WTC11 (cell line): ENCODE measurements around the gene TSACC. TPM values are rescaled to one million over a fixed set of nuclear protein-coding genes. Genes with fewer than 3 reads are reported as not detected.

Experiments
- ATAC-seq: fragments of 200-7000 bp; cut with Tn5 transposase; 2 replicates; pipeline ENCODE4 v1.10.0; 2021; ENCODE audit warnings: mild to moderate bottlenecking, moderate library complexity
- CTCF ChIA-PET: fragments of 300-600 bp; sonication (Branson Sonifier 250); formaldehyde crosslinking; loops from one replicate; lab custom pipeline; 2021; ENCODE audit warnings: antibody characterized with exemption; lab: Charles Lee
- POLR2A ChIA-PET: fragments of 350-600 bp; sonication (Branson Sonifier 250); formaldehyde crosslinking; loops from one replicate; lab custom pipeline; 2021; ENCODE audit warnings: antibody characterized with exemption; lab: Charles Lee
- DNase-seq: peaks from one replicate; pipeline ENCODE4 v3.0.0; 2021; ENCODE audit warnings: low spot score
- H3K27ac Mint-ChIP-seq: 2 replicates; pipeline ENCODE4 v1.8.0; 2021; ENCODE audit warnings: mixed read lengths
- H3K27me3 Mint-ChIP-seq: 2 replicates; pipeline ENCODE4 v1.8.0; 2021; ENCODE audit warnings: low read depth, mild to moderate bottlenecking, moderate library complexity, mixed read lengths
- H3K36me3 Mint-ChIP-seq: 2 replicates; pipeline ENCODE4 v1.8.0; 2021; ENCODE audit warnings: mixed read lengths
- H3K4me1 Mint-ChIP-seq: 2 replicates; pipeline ENCODE4 v1.8.0; 2022; ENCODE audit warnings: mixed read lengths
- H3K4me3 Mint-ChIP-seq: 2 replicates; pipeline ENCODE4 v1.8.0; 2021; ENCODE audit warnings: mild to moderate bottlenecking, moderate library complexity, mixed read lengths
- H3K9me3 Mint-ChIP-seq: 2 replicates; pipeline ENCODE4 v1.8.0; 2021; ENCODE audit warnings: mixed read lengths
- FOXP4 ChIP-seq: sonication (generic); formaldehyde crosslinking; IDR thresholded peaks from 2 replicates; pipeline ENCODE4 v1.8.0; 2022; ENCODE audit warnings: mild to moderate bottlenecking, missing genetic modification reagents
- HMGXB4 ChIP-seq: sonication (generic); formaldehyde crosslinking; IDR thresholded peaks from 2 replicates; pipeline ENCODE4 v1.8.1; 2023; ENCODE audit warnings: mild to moderate bottlenecking, moderate library complexity, missing genetic modification reagents
- MYBL2 ChIP-seq: sonication (generic); formaldehyde crosslinking; IDR thresholded peaks from 2 replicates; pipeline ENCODE4 v1.8.1; 2023; ENCODE audit warnings: mild to moderate bottlenecking, moderate library complexity, missing genetic modification reagents
- TEAD1 ChIP-seq: sonication (generic); formaldehyde crosslinking; IDR thresholded peaks from 2 replicates; pipeline ENCODE4 v1.8.0; 2022; ENCODE audit warnings: mild to moderate bottlenecking, missing genetic modification reagents
- ZNF512 ChIP-seq: sonication (generic); formaldehyde crosslinking; IDR thresholded peaks from 2 replicates; pipeline ENCODE4 v1.8.1; 2022; ENCODE audit warnings: missing genetic modification reagents, borderline replicate concordance
- total RNA-seq: library from RNA; stranded (reverse); gene quantifications from 3 replicates; pipeline ENCODE4 v1.2.3, GENCODE V29; 2021
- TF ChIP-seq, protein P1 (sequence below): sonication (generic); formaldehyde crosslinking; IDR thresholded peaks from 2 replicates; pipeline ENCODE4 v1.8.1; 2022; ENCODE audit warnings: mild to moderate bottlenecking, moderate library complexity, missing genetic modification reagents
- TF ChIP-seq, protein P2 (sequence below): sonication (generic); formaldehyde crosslinking; IDR thresholded peaks from 2 replicates; pipeline ENCODE4 v1.8.1; 2023; ENCODE audit warnings: mild to moderate bottlenecking, missing genetic modification reagents, moderate library complexity

TSACC gene
- total RNA-seq, 1 experiment from 2014 or later: 1.8 TPM

DNA sequence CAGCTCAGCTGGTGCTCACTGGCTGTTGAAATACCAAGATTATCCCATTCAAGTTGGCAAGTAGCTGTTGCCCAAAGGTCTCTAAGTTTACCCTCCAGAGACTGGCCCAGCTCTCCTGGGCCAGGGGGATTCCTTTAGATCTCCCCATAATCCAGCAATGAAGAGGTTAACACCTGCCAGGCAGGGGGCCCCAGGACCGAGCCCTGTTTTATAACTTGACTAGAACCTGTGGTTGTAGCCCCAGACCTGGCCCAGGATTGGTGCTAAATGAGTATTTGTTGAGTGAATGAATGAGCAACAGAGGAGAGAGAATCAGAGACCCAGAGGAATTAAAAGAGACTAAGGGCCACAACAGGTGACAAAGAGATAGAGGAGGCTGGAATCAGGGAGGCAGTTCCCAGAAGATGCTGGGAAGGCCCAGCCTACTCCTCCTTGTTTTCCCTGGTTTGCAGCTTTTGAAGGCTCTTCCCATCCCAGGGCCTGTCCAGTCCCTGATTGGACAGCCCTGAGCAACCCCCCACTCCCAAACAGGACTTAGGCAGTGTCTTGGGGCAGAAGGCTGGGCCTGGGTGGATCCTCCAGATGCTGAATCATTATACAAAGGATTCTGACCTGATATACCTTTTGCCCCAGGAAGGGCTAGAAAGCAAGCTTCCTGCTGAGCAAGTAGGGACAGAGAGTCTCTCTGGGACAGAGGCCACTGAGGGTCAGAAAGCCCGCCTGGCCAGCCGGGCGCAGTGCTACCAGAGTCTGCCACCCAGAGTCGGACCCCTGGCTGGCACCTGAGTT is 28.2 kb downstream of the TSACC start (continued):
- TF ChIP-seq, protein P1, sequence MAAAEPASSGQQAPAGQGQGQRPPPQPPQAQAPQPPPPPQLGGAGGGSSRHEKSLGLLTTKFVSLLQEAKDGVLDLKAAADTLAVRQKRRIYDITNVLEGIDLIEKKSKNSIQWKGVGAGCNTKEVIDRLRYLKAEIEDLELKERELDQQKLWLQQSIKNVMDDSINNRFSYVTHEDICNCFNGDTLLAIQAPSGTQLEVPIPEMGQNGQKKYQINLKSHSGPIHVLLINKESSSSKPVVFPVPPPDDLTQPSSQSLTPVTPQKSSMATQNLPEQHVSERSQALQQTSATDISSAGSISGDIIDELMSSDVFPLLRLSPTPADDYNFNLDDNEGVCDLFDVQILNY: no peak
- TF ChIP-seq HMGXB4 (no peak), ZNF512 (CRISPR knock-in tag) (no peak), FOXP4 (CRISPR knock-in tag) (no peak), MYBL2 (CRISPR knock-in tag) (no peak)
- TF ChIP-seq, protein P2, sequence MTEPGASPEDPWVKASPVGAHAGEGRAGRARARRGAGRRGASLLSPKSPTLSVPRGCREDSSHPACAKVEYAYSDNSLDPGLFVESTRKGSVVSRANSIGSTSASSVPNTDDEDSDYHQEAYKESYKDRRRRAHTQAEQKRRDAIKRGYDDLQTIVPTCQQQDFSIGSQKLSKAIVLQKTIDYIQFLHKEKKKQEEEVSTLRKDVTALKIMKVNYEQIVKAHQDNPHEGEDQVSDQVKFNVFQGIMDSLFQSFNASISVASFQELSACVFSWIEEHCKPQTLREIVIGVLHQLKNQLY (CRISPR knock-in tag): no peak

- H3K27me3 Mint-ChIP-seq: peaks cover 32% of the 10 kb centered on the region
- TF ChIP-seq, protein P2 (CRISPR knock-in tag): no peak
- TF ChIP-seq, all 79 proteins: peak for 0
- no peak for ATAC-seq
- peaks cover 21% of the 10 kb centered on the region for H3K4me1 Mint-ChIP-seq
- ChIA-PET POLR2A (no interaction called here), CTCF (interaction anchor here (0.6 to 2.2 kb wide), 3 partner anchors 11 to 18 kb away, joined by 3 to 9 read pairs (median 3); no protein-coding TSS in a partner anchor)
- no peaks in the 10 kb centered on the region for H3K36me3 Mint-ChIP-seq
- no peak for DNase-seq
- no peak overlapping the region for H3K4me3 Mint-ChIP-seq
- no peaks in the 10 kb centered on the region for H3K9me3 Mint-ChIP-seq
- no peak overlapping the region for H3K27ac Mint-ChIP-seq
These were observed 29.2 kb downstream of the TSACC start for GRCh38 chr1:156367383-156368156.

GRCh38 chr1:156368157-156368658 is 29.9 kb downstream of the TSACC start:
- H3K27ac Mint-ChIP-seq: no peak overlapping the region

More at GRCh38 chr1:156368157-156368658, 29.9 kb downstream of the TSACC start:
- ChIA-PET CTCF (interaction anchor here (0.6 to 9.7 kb wide), 5 partner anchors 9 to 131 kb away, joined by 3 to 79 read pairs (median 7); no protein-coding TSS in a partner anchor), POLR2A (no interaction called here)
- DNase-seq (no peak), ATAC-seq (no peak)
- no peak overlapping the region for H3K4me3 Mint-ChIP-seq
- H3K36me3 Mint-ChIP-seq: no peaks in the 10 kb centered on the region
- peaks cover 35% of the 10 kb centered on the region for H3K27me3 Mint-ChIP-seq
- TF ChIP-seq TEAD1: no peak
- no peaks in the 10 kb centered on the region for H3K9me3 Mint-ChIP-seq
- peaks cover 21% of the 10 kb centered on the region for H3K4me1 Mint-ChIP-seq
